Fibroblast of the aortic adventitia (primary cell): ENCODE data around the gene CENPQ. TPM values are rescaled to one million over a fixed set of nuclear protein-coding genes. Genes with fewer than 3 reads are reported as not detected.

Experiments
- DNase-seq: peaks from one replicate; pipeline ENCODE4 v3.0.0-alpha.2; 2010; ENCODE audit warnings: low read depth
- H3K4me3 ChIP-seq: 2 replicates; pipeline ENCODE4 v1.5.1; 2011; ENCODE audit warnings: low read depth, mild to moderate bottlenecking, control low read depth, low read length, moderate library complexity
- CTCF ChIP-seq: IDR thresholded peaks from 2 replicates; pipeline ENCODE4 v1.5.1; 2011; ENCODE audit warnings: mild to moderate bottlenecking, low read length, control low read depth, inconsistent platforms; ENCODE audit not compliant: insufficient read depth
- total RNA-seq: library from RNA; depleted of rRNA; stranded (reverse); fragments of >200 nt; gene quantifications from 2 replicates; pipeline ENCODE4 v1.2.3, GENCODE V29; 2012; ENCODE audit warnings: low replicate concordance

CENPQ gene
- total RNA-seq, 1 donor = 23.7 TPM

GRCh38 chr6:49535795-49536194, 72.6 kb downstream of the CENPQ start:
- no peak for TF ChIP-seq CTCF
- DNase-seq = no peak
- no peak overlapping the region for H3K4me3 ChIP-seq

DNA sequence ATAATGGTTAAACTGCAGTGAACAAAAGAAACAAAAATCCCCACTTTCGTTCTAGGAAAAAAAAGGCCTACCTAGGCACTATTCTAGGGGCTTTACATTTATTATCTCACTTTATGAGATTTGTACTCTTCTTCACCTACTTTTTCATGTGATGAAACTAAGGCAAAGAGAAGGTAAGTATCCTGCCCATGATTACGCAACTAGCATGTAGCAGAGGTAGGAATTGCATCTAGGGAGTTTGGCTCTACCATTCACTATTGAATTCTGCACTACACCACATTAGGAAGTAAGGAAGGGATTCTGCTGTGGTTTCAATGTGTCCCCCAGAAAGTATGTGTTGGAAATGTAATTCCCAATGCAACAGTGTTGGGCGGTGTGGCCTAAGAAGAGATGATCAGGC, 75.9 kb downstream of the CENPQ start:
- TF ChIP-seq CTCF = no peak
- no peak overlapping the region for H3K4me3 ChIP-seq
- no peak for DNase-seq

DNA sequence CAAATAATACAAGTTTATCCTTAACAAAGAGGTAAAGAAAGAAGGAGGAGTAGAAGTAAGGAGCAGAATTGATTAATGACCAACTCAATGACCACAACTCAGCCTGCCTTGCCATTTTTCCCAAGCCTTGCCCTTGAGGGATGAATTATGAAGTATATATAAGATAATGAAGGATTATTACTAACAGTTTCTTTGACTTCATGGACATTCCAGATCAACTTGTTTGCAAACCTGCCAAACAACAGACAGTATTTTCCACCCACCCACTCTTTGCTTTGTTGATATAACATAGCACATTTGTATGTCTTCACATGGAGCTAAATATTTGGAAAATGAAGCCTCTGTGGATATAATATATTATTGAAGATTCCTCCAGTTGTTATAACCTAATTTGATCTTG, 77.4 kb downstream of the CENPQ start:
- H3K4me3 ChIP-seq = no peak overlapping the region
- no peak for TF ChIP-seq CTCF
- peak; percentile 28 for DNase-seq

DNA sequence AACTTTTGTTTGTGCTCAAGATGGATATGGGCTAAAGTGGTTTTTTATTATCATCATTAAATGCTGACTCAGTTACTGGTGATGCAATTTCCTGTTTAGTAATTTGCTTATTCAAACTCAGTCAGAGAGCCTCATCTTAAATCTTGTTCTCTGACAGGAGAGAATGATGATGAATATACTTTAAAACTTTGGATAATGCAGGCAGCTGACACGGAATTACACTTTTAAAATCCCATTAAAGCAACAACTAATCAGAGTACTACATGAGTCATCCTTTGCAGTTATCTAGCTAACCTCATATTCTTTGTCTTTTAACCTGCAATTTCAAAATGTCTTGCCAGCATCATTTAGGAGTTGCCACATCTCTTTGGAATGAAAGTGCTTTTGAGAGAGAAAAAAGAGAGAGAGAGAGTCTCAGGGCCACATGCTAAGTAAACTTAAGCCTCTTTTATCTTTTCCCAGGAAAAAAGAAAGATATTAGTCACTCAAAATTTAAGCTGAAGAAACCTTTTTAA, 78.1 kb downstream of the CENPQ start:
- TF ChIP-seq CTCF = no peak
- H3K4me3 ChIP-seq = no peak overlapping the region
- peak; percentile 94 for DNase-seq

DNA sequence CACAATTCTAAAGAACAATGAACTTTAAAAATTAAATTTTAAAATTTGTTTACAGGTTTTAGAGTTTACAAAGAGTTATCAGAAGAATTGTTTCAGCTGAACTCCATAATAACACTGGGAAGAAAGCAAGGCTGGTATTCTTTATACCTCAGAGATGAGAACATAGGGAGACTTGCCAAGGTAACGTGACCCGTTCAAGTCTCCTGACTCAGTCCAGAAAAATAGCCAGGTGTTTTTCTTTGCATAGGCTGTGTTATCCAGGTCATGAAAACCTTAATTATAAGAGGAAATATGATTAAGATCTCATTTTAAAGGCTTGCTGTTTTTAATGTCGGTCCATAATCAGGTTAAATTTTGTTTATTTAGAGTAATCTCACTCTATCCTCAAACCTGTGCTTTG, 78.8 kb downstream of the CENPQ start:
- peak; percentile 15 for DNase-seq
- TF ChIP-seq CTCF = no peak

More for the DNA sequence above, 78.8 kb downstream of the CENPQ start:
- H3K4me3 ChIP-seq = no peak overlapping the region

Other genes starting within 250 kb of the CENPQ start
- 27.1 and 27.4 TPM in 2 replicates for gene MMUT, start 117 bp upstream of the CENPQ start, total RNA-seq
- not detected in 2 replicates for gene GLYATL3, start 36.6 kb downstream of the CENPQ start, total RNA-seq
- gene C6orf141, start 87.3 kb downstream of the CENPQ start, total RNA-seq = 0.57 and 5.7 TPM in 2 replicates
- gene RHAG, start 173.5 kb downstream of the CENPQ start, total RNA-seq = not detected in 2 replicates